OCI-LY7 (cell line): ENCODE data around the gene TNFRSF17. TPM values are rescaled to one million over a fixed set of nuclear protein-coding genes. Genes with fewer than 3 reads are reported as not detected.

ENCODE experiments used
- small RNA-seq: library from RNA; depleted of rRNA; stranded (forward); fragments of <200 nt; gene quantifications from one replicate; pipeline ENCODE3, GENCODE V24; 2014
- total RNA-seq, 2 experiments: library from RNA; depleted of rRNA in 1 of 2; stranded (reverse); fragments of >200 nt in 1 of 2; shearing (Covaris generic) in 1 of 2; gene quantifications; 2 replicates each; pipeline ENCODE4 v1.2.3, GENCODE V29; 2014 to 2022

Gene TNFRSF17
- total RNA-seq, 2 experiments from 2014 or later = 33.6 to 58.2 TPM

Small RNAs within 50 kb of the gene (small RNA-seq; reads per million reads assigned to genes)
- not detected for gene AC007216.5
- not detected for gene UBL5P4

Other genes with a start within 250 kb of the TNFRSF17 start
- gene TXNDC11, start 222.4 kb upstream of the TNFRSF17 start, total RNA-seq (2014; rRNA removed; shearing (Covaris generic)) = 79.8 and 96.0 TPM in 2 replicates
- 88.6 and 96.7 TPM in 2 replicates for gene TXNDC11, start 222.4 kb upstream of the TNFRSF17 start, total RNA-seq (2022)
- gene ZC3H7A, start 168.0 kb upstream of the TNFRSF17 start, total RNA-seq (2014; rRNA removed; shearing (Covaris generic)) = 28.6 and 32.1 TPM in 2 replicates
- gene ZC3H7A, start 168.0 kb upstream of the TNFRSF17 start, total RNA-seq (2022) = 68.6 and 89.0 TPM in 2 replicates
- gene RSL1D1, start 113.7 kb upstream of the TNFRSF17 start, total RNA-seq (2014; rRNA removed; shearing (Covaris generic)) = 104 and 176 TPM in 2 replicates
- gene RSL1D1, start 113.7 kb upstream of the TNFRSF17 start, total RNA-seq (2022) = 229 and 252 TPM in 2 replicates
- gene GSPT1, start 49.3 kb upstream of the TNFRSF17 start, total RNA-seq (2014; rRNA removed; shearing (Covaris generic)) = 54.3 and 67.2 TPM in 2 replicates
- 144 and 146 TPM in 2 replicates for gene GSPT1, start 49.3 kb upstream of the TNFRSF17 start, total RNA-seq (2022)
- 5.7 and 7.5 TPM in 2 replicates for gene NPIPB2, start 23.2 kb upstream of the TNFRSF17 start, total RNA-seq (2014; rRNA removed; shearing (Covaris generic))
- gene NPIPB2, start 23.2 kb upstream of the TNFRSF17 start, total RNA-seq (2022) = 30.3 and 35.9 TPM in 2 replicates
- gene SNX29, start 11.5 kb downstream of the TNFRSF17 start, total RNA-seq (2014; rRNA removed; shearing (Covaris generic)) = 23.6 and 27.0 TPM in 2 replicates
- 37.3 and 40.8 TPM in 2 replicates for gene SNX29, start 11.5 kb downstream of the TNFRSF17 start, total RNA-seq (2022)